GM23338 (cell line): ENCODE results near the gene ACSM4. TPM values are rescaled to one million over a fixed set of nuclear protein-coding genes. Genes with fewer than 3 reads are reported as not detected.
A peak's percentile ranks its signal among the peaks of the same experiment; 100 is the strongest.

Experiments used
- ATAC-seq: fragments of 200-7000 bp; cut with Tn5 transposase; 3 replicates; pipeline ENCODE4 v1.9.1; 2020
- DNase-seq: peaks from one replicate; pipeline ENCODE4 v3.0.0-alpha.2; 2015; ENCODE audit warnings: low spot score
- H2AFZ ChIP-seq: fragments of 200-600 bp; sonication (generic); 2 replicates; pipeline ENCODE4 v1.8.0; 2016; ENCODE audit warnings: antibody characterized with exemption, mild to moderate bottlenecking, moderate library complexity
- H3F3A ChIP-seq: fragments of 200-600 bp; sonication (generic); replicated peaks from 2 replicates; pipeline ENCODE4 v1.8.0; 2017; ENCODE audit warnings: antibody characterized with exemption, mixed run types, low read depth
- H3K27ac ChIP-seq: fragments of 200-600 bp; sonication (generic); 2 replicates; pipeline ENCODE4 v1.6.1; 2016; ENCODE audit warnings: low read depth
- H3K27me3 ChIP-seq: fragments of 200-600 bp; sonication (generic); 2 replicates; pipeline ENCODE4 v1.8.0; 2016; ENCODE audit warnings: mild to moderate bottlenecking, mixed run types, moderate library complexity; ENCODE audit not compliant: insufficient read depth
- H3K36me3 ChIP-seq: fragments of 200-600 bp; sonication (generic); 2 replicates; pipeline ENCODE4 v1.8.0; 2016; ENCODE audit warnings: mild to moderate bottlenecking; ENCODE audit not compliant: insufficient read depth
- H3K4me1 ChIP-seq: fragments of 200-600 bp; sonication (generic); 2 replicates; pipeline ENCODE4 v1.8.0; 2016; ENCODE audit warnings: mild to moderate bottlenecking, moderate library complexity; ENCODE audit not compliant: insufficient read depth
- H3K4me2 ChIP-seq: fragments of 200-600 bp; sonication (generic); 2 replicates; pipeline ENCODE4 v1.7.1; 2017; ENCODE audit warnings: mixed run types
- H3K4me3 ChIP-seq: fragments of 200-600 bp; sonication (generic); 2 replicates; pipeline ENCODE4 v1.6.1; 2016; ENCODE audit warnings: mixed run types
- H3K79me2 ChIP-seq: fragments of 200-600 bp; sonication (generic); replicated peaks from 2 replicates; pipeline ENCODE4 v1.8.0; 2017; ENCODE audit warnings: mild to moderate bottlenecking; ENCODE audit not compliant: insufficient read depth
- H3K9me2 ChIP-seq: fragments of 200-600 bp; sonication (generic); 2 replicates; pipeline ENCODE4 v1.8.0; 2017; ENCODE audit not compliant: insufficient read depth
- H4K20me1 ChIP-seq: fragments of 200-600 bp; sonication (generic); replicated peaks from 2 replicates; pipeline ENCODE4 v1.8.0; 2017; ENCODE audit warnings: mild to moderate bottlenecking; ENCODE audit not compliant: insufficient read depth
- H3K27ac Mint-ChIP-seq: 2 replicates; pipeline ENCODE4 v1.8.0; 2020; ENCODE audit warnings: inconsistent platforms, mild to moderate bottlenecking, moderate library complexity, mixed read lengths
- H3K27me3 Mint-ChIP-seq: 3 replicates; pipeline ENCODE4 v1.8.0; 2022; ENCODE audit warnings: low read depth, mild to moderate bottlenecking, moderate library complexity, mixed read lengths, inconsistent platforms; ENCODE audit not compliant: insufficient read depth, poor library complexity
- H3K36me3 Mint-ChIP-seq: 3 replicates; pipeline ENCODE4 v1.8.0; 2021; ENCODE audit warnings: low read depth, mild to moderate bottlenecking, inconsistent platforms, moderate library complexity, mixed read lengths
- H3K4me1 Mint-ChIP-seq: 3 replicates; pipeline ENCODE4 v1.8.0; 2020; ENCODE audit warnings: mild to moderate bottlenecking, inconsistent platforms, mixed read lengths
- H3K4me3 Mint-ChIP-seq: 3 replicates; pipeline ENCODE4 v1.8.0; 2021; ENCODE audit warnings: moderate library complexity, mild to moderate bottlenecking, inconsistent platforms, mixed read lengths
- H3K9me3 Mint-ChIP-seq: 3 replicates; pipeline ENCODE4 v1.8.0; 2020; ENCODE audit warnings: moderate library complexity, mild to moderate bottlenecking, inconsistent platforms, mixed read lengths
- CREB1 ChIP-seq: fragments of 250-450 bp; sonication (Bioruptor Pico); IDR thresholded peaks from 2 replicates; pipeline ENCODE4 v1.5.0; 2020; ENCODE audit warnings: low read depth, mild to moderate bottlenecking, moderate library complexity
- ETS1 ChIP-seq: IDR thresholded peaks from 2 replicates; pipeline ENCODE4 v1.6.1; 2016; ENCODE audit warnings: antibody characterized with exemption
- EZH2 ChIP-seq: fragments of 200-600 bp; sonication (generic); IDR thresholded peaks from one replicate; pipeline ENCODE4 v1.8.0; 2017; ENCODE audit warnings: antibody characterized with exemption, mild to moderate bottlenecking, low read depth; ENCODE audit not compliant: unreplicated experiment
- EZH2phosphoT487 ChIP-seq: fragments of 200-600 bp; sonication (generic); IDR thresholded peaks from one replicate; pipeline ENCODE4 v1.8.1; 2018; ENCODE audit warnings: antibody characterized with exemption; ENCODE audit not compliant: unreplicated experiment
- JUNB ChIP-seq: IDR thresholded peaks from one replicate; pipeline ENCODE4 v1.6.1; 2016; ENCODE audit warnings: antibody characterized with exemption; ENCODE audit not compliant: unreplicated experiment
- STAT1 ChIP-seq: IDR thresholded peaks from one replicate; pipeline ENCODE4 v1.6.1; 2016; ENCODE audit warnings: antibody characterized with exemption; ENCODE audit not compliant: unreplicated experiment
- ZNF114 ChIP-seq: fragments of 250-450 bp; sonication (Bioruptor Pico); IDR thresholded peaks from 2 replicates; pipeline ENCODE4 v1.5.0; 2020; ENCODE audit warnings: mild to moderate bottlenecking, moderate library complexity
- ZNF331 ChIP-seq: fragments of 250-450 bp; sonication (Bioruptor Pico); IDR thresholded peaks from 2 replicates; pipeline ENCODE4 v1.5.0; 2020; ENCODE audit warnings: low read depth, mild to moderate bottlenecking, moderate library complexity
- ZNF462 ChIP-seq: fragments of 250-450 bp; sonication (Bioruptor Pico); IDR thresholded peaks from 2 replicates; pipeline ENCODE4 v1.5.0; 2020; ENCODE audit warnings: mild to moderate bottlenecking, moderate library complexity
- polyA plus RNA-seq: library from polyadenylated mRNA; unstranded; fragments of >200 nt; fragmentation: Nextera tagmentation; extraction: Ambion mirVana; gene quantifications from 2 replicates; pipeline ENCODE4 v1.2.1, GENCODE V29; 2016
- total RNA-seq: library from RNA; depleted of rRNA; stranded (reverse); fragments of >200 nt; shearing (Covaris generic); gene quantifications from 2 replicates; pipeline ENCODE4 v1.2.3, GENCODE V29; 2014

ACSM4 gene
- total and polyA plus RNA-seq, 2 experiments from 2014 or later: not detected

GRCh38 chr12:7304456-7304855 lies 584 bp downstream of the ACSM4 start:
- no peak for ATAC-seq
- Mint-ChIP-seq H3K27ac (no peak overlapping the region), H3K4me1 (peaks cover 7% of the 10 kb centered on the region; the same call in 1 of the 3 replicates), H3K9me3 (no peaks in the 10 kb centered on the region), H3K27me3 (no peaks in the 10 kb centered on the region), H3K36me3 (no peaks in the 10 kb centered on the region), H3K4me3 (no peak overlapping the region)
- Histone ChIP-seq H3K27ac (no peak overlapping the region), H3K4me2 (no peak overlapping the region), H3K4me1 (0 out of 2 replicates have a peak, but pooled peaks cover 7% of the 10 kb centered on the region), H4K20me1 (no peaks in the 10 kb centered on the region), H3K79me2 (no peaks in the 10 kb centered on the region), H3K9me2 (0 out of 2 replicates have a peak, but pooled peaks cover 4% of the 10 kb centered on the region), H3F3A (no peaks in the 10 kb centered on the region), H3K27me3 (no peaks in the 10 kb centered on the region), H2AFZ (peak overlapping the region; percentile 65; the same call in 1 of the 2 replicates), H3K4me3 (no peak overlapping the region), H3K36me3 (no peaks in the 10 kb centered on the region)
- TF ChIP-seq JUNB (no peak), EZH2 (no peak), CREB1 (no peak), ZNF462 (CRISPR knock-in tag) (no peak), EZH2phosphoT487 (no peak)
- no peak for DNase-seq

- H3K36me3 ChIP-seq: no peaks in the 10 kb centered on the region
- H3K4me3 ChIP-seq: no peak overlapping the region
- H4K20me1 ChIP-seq: no peaks in the 10 kb centered on the region
- no peaks in the 10 kb centered on the region for H3K27me3 ChIP-seq
- no peaks in the 10 kb centered on the region for H3K36me3 Mint-ChIP-seq
- H3K4me3 Mint-ChIP-seq: no peak overlapping the region
- no peaks in the 10 kb centered on the region for H3K4me1 Mint-ChIP-seq
- no peak overlapping the region for H2AFZ ChIP-seq
- no peaks in the 10 kb centered on the region for H3F3A ChIP-seq
- no peaks in the 10 kb centered on the region for H3K9me2 ChIP-seq
- no peak overlapping the region for H3K27ac ChIP-seq
- 0 out of 3 replicates have a peak, but pooled peaks cover 4% of the 10 kb centered on the region for H3K9me3 Mint-ChIP-seq
- no peak overlapping the region for H3K4me2 ChIP-seq
- H3K79me2 ChIP-seq: no peaks in the 10 kb centered on the region
- ATAC-seq (no peak), DNase-seq (no peak)
- H3K4me1 ChIP-seq: no peaks in the 10 kb centered on the region
- no peak overlapping the region for H3K27ac Mint-ChIP-seq
- H3K27me3 Mint-ChIP-seq: no peaks in the 10 kb centered on the region
- TF ChIP-seq STAT1: no peak
- no peak for TF ChIP-seq ETS1
- TF ChIP-seq JUNB: no peak
- no peak for TF ChIP-seq ZNF331 (CRISPR knock-in tag)
- no peak for TF ChIP-seq CREB1
- no peak for TF ChIP-seq ZNF114 (CRISPR knock-in tag)
- no peak for TF ChIP-seq EZH2phosphoT487
- TF ChIP-seq EZH2: no peak
Observed at GRCh38 chr12:7310070-7310469, 6.2 kb downstream of the ACSM4 start.
